GM12878 (cell line): Measurements from ENCODE around the gene RBM26. TPM values are rescaled to one million over a fixed set of nuclear protein-coding genes. Genes with fewer than 3 reads are reported as not detected.

Experiments used
- ATAC-seq: fragments of 200-7000 bp; cut with Tn5 transposase; 3 replicates; pipeline ENCODE4 v1.9.1; 2020; ENCODE audit warnings: mild to moderate bottlenecking, moderate library complexity
- BruUV-seq: library from RNA; stranded (reverse); fragments of 400-500 nt; replicated peaks from 2 replicates; lab custom pipeline; 2021; lab: Mats Ljungman, UMichigan
- CTCF ChIA-PET: fragments of 300-600 bp; sonication (Branson Sonifier 250); formaldehyde crosslinking; extraction: SDS; loops from one replicate; lab custom pipeline; 2021; ENCODE audit warnings: inconsistent platforms; lab: Yijun Ruan, JAX
- POLR2A ChIA-PET: fragments of 350-600 bp; formaldehyde crosslinking; extraction: SDS; loops from one replicate; lab custom pipeline; 2021; ENCODE audit warnings: inconsistent platforms; lab: Charles Lee
- RAD21 ChIA-PET: fragments of 300-600 bp; sonication (Branson Sonifier 250); formaldehyde crosslinking; loops from one replicate; lab custom pipeline; 2023; ENCODE audit warnings: antibody characterized with exemption; ENCODE audit not compliant: unreplicated experiment; lab: Charles Lee
- SMC1A ChIA-PET: fragments of 300-600 bp; sonication (Branson Sonifier 250); formaldehyde crosslinking; loops from one replicate; lab custom pipeline; 2023; ENCODE audit not compliant: unreplicated experiment, uncharacterized antibody; lab: Charles Lee
- DNase-seq: peaks from one replicate; pipeline ENCODE4 v3.0.0-alpha.2; 2011; ENCODE audit warnings: low read depth, low spot score
- FAIRE-seq: peaks from 3 replicates; lab custom pipeline; 2011; peaks lifted over from hg19 to GRCh38; lab: Jason Lieb, UNC
- H2AFZ ChIP-seq: 2 replicates; pipeline ENCODE4 v1.6.0; 2011; ENCODE audit warnings: low read depth, low read length, control low read depth; ENCODE audit not compliant: control insufficient read depth
- H3K27ac ChIP-seq: 2 replicates; pipeline ENCODE4 v1.5.1; 2011; ENCODE audit warnings: control low read depth; ENCODE audit not compliant: control insufficient read depth, insufficient read depth
- H3K27me3 ChIP-seq, 2 experiments: replicated peaks in 1 of 2; 2 replicates each; pipeline versions ENCODE4 v1.6.0 to v1.6.1; 2011; ENCODE audit warnings: low read length in 1 of 2; ENCODE audit not compliant: control insufficient read depth in 2 of 2, insufficient read depth in 2 of 2
- H3K36me3 ChIP-seq, 2 experiments: 2 replicates each; pipeline ENCODE4 v1.5.1; 2011; ENCODE audit warnings: low read length in 1 of 2; ENCODE audit not compliant: control insufficient read depth in 2 of 2, insufficient read depth in 2 of 2
- H3K4me1 ChIP-seq: 2 replicates; pipeline ENCODE4 v1.6.1; 2011; ENCODE audit warnings: mild to moderate bottlenecking, low read length, moderate library complexity, mixed read lengths; ENCODE audit not compliant: control insufficient read depth, insufficient read depth
- H3K4me2 ChIP-seq: 2 replicates; pipeline ENCODE4 v1.6.0; 2011; ENCODE audit warnings: control low read depth; ENCODE audit not compliant: control insufficient read depth, insufficient read depth
- H3K4me3 ChIP-seq: fragments of 200-600 bp; sonication (generic); 2 replicates; pipeline ENCODE4 v1.5.1; 2016
- H3K79me2 ChIP-seq: 2 replicates; pipeline ENCODE4 v1.6.0; 2011; ENCODE audit warnings: low read length; ENCODE audit not compliant: control insufficient read depth, insufficient read depth
- H3K9ac ChIP-seq: 2 replicates; pipeline ENCODE4 v1.8.0; 2011; ENCODE audit warnings: low read length, control low read depth, mixed read lengths; ENCODE audit not compliant: control insufficient read depth, insufficient read depth
- H3K9me3 ChIP-seq: replicated peaks from 3 replicates; pipeline ENCODE4 v1.5.1; 2011; ENCODE audit warnings: mild to moderate bottlenecking, low read length; ENCODE audit not compliant: control insufficient read depth, insufficient read depth
- H4K20me1 ChIP-seq: 2 replicates; pipeline ENCODE4 v1.6.0; 2011; ENCODE audit not compliant: control insufficient read depth, insufficient read depth
- ATF3 ChIP-seq: IDR thresholded peaks from 2 replicates; pipeline ENCODE4 v1.6.1; 2011; ENCODE audit warnings: low read depth, mild to moderate bottlenecking, low read length, moderate library complexity, borderline replicate concordance; ENCODE audit errors: extremely low read depth
- IRF5 ChIP-seq: fragments of 450-650 bp; IDR thresholded peaks from 2 replicates; pipeline ENCODE4 v1.6.1; 2017; ENCODE audit warnings: borderline replicate concordance
- JUNB ChIP-seq: IDR thresholded peaks from 2 replicates; pipeline ENCODE4 v1.6.1; 2016; ENCODE audit warnings: antibody characterized with exemption, mild to moderate bottlenecking
- NFIC ChIP-seq: IDR thresholded peaks from 2 replicates; pipeline ENCODE4 v1.6.1; 2012; ENCODE audit warnings: low read depth, mild to moderate bottlenecking, inconsistent platforms, low read length, moderate library complexity
- POLR2A ChIP-seq: IDR thresholded peaks from 2 replicates; pipeline ENCODE4 v1.6.1; 2011; ENCODE audit warnings: low read depth, mild to moderate bottlenecking, low read length
- POU2F2 ChIP-seq: IDR thresholded peaks from 3 replicates; pipeline ENCODE4 v1.6.1; 2011; ENCODE audit warnings: low read depth, mild to moderate bottlenecking, low read length, borderline replicate concordance
- USF2 ChIP-seq: IDR thresholded peaks from 2 replicates; pipeline ENCODE4 v1.6.1; 2011; ENCODE audit warnings: low read depth, low read length, improper control_type of control experiment, borderline replicate concordance
- ZNF687 ChIP-seq: fragments of 450-650 bp; IDR thresholded peaks from 2 replicates; pipeline ENCODE4 v1.6.1; 2017; ENCODE audit warnings: mild to moderate bottlenecking, moderate library complexity
- WGBS: methylation state at CpG from one replicate; pipeline ENCODE4 v1.1.6; 2016; ENCODE audit warnings: low lambda C conversion rate; ENCODE audit not compliant: insufficient replicate concordance, insufficient coverage; ENCODE audit errors: missing lambda C conversion rate; 5-methylcytosine and 5-hydroxymethylcytosine counted together
- in situ Hi-C: fragments of 300-500 bp; cut with MboI; formaldehyde crosslinking; loops from 9 replicates; pipeline ENCODE4 v1.14.3; 2018; ENCODE audit warnings: mixed read lengths
- intact Hi-C: fragments of 100-400 bp; cut with micrococcal nuclease; formaldehyde crosslinking; loops from one replicate; pipeline ENCODE4 v1.14.2; 2022; ENCODE audit not compliant: unreplicated experiment
- polyA plus RNA-seq, 11 experiments: library from polyadenylated mRNA; depleted of rRNA in 4 of 11; unstranded in 6 of 11; stranded (reverse) in 5 of 11; fragments of >200 nt; fragmentation: Nextera tagmentation in 4 of 11; fragmentation: Illumina TruSeq in 1 of 11; extraction: Ambion mirVana in 4 of 11; extraction: Trizol in 1 of 11; gene quantifications; 1 replicate in 1 of 11; 2 replicates in 10 of 11; pipeline versions ENCODE4 v1.2.1 to v1.2.3, GENCODE V29; 2011 to 2016; ENCODE audit warnings: inconsistent platforms in 2 of 11, missing spikeins in 2 of 11, low read depth in 1 of 11
- total RNA-seq, 4 experiments: library from RNA; depleted of rRNA in 3 of 4; stranded (reverse); fragments of >200 nt in 3 of 4; fragmentation: Illumina TruSeq in 1 of 4; extraction: Trizol in 1 of 4; gene quantifications; 2 replicates each; pipeline versions ENCODE4 v1.2.1 to v1.2.3, GENCODE V29; 2013 to 2021
- TF ChIP-seq, protein P1 (sequence below): IDR thresholded peaks from 2 replicates; pipeline ENCODE4 v1.6.1; 2011; ENCODE audit warnings: borderline replicate concordance, low read depth, mild to moderate bottlenecking, moderate library complexity, mixed read lengths, low read length; ENCODE audit not compliant: insufficient read depth; ENCODE audit errors: extremely low read length
- TF ChIP-seq, protein P2 (sequence below): fragments of 450-650 bp; IDR thresholded peaks from 2 replicates; pipeline ENCODE4 v1.6.1; 2017; ENCODE audit warnings: mild to moderate bottlenecking, low read depth, inconsistent platforms; ENCODE audit not compliant: poor library complexity, severe bottlenecking

RBM26 gene
- total and polyA plus RNA-seq, 10 of the 15 experiments (the other 5 are each of a cell fraction or from before 2014, with no cell fraction given) = 17.6 to 71.3 (median 38.9) TPM

GRCh38 chr13:79393564-79394249, 12.3 kb downstream of the RBM26 start:
- Histone ChIP-seq H3K4me2 (peak overlapping the region; percentile 62), H3K36me3 (peaks cover 2 to 11% of the 10 kb centered on the region in 2 experiments; a peak in 3 of 4 replicates), H3K4me1 (peaks cover 25% of the 10 kb centered on the region), H3K9me3 (peaks cover 12% of the 10 kb centered on the region; the same call in 2 of the 3 replicates), H3K9ac (peak overlapping the region; percentile 25), H3K4me3 (peak overlapping the region; percentile 32), H3K79me2 (peaks cover 92% of the 10 kb centered on the region), H2AFZ (peak overlapping the region; percentile 48), H3K27ac (peak overlapping the region; percentile 29), H3K27me3 (no peaks in the 10 kb centered on the region), H4K20me1 (peaks cover 6% of the 10 kb centered on the region)
- DNase-seq = no peak
- in situ Hi-C loops (loop anchor here (25.0 kb wide), 1 partner anchor 1681 kb away; no protein-coding TSS in a partner anchor), intact Hi-C loops (loop anchor here (5.0 kb wide), 1 partner anchor 396 kb away; no protein-coding TSS in a partner anchor)
- POLR2A ChIA-PET = interaction anchor here (1.8 to 1.9 kb wide), 2 partner anchors 9 to 12 kb away, joined by 6 to 7 read pairs; partner anchors contain the start of gene RBM26
- FAIRE-seq = peak; percentile 84
- CTCF ChIA-PET = interaction anchor here (1.0 to 4.0 kb wide), 8 partner anchors 9 to 148 kb away, joined by 3 to 48 read pairs (median 4); partner anchors contain the start of gene RBM26
- RAD21 ChIA-PET = interaction anchor here (0.7 to 2.7 kb wide), 8 partner anchors 9 to 1153 kb away, joined by 3 to 14 read pairs (median 4); no protein-coding TSS in a partner anchor
- BruUV-seq = TSS peak; percentile 5
- peak; percentile 84 for ATAC-seq
- WGBS = 12% methylated on average over 14 of the region's 14 CpGs
- SMC1A ChIA-PET = interaction anchor here (0.7 to 1.9 kb wide), 10 partner anchors 9 to 407 kb away, joined by 3 to 7 read pairs (median 4); no protein-coding TSS in a partner anchor
- TF ChIP-seq IRF5 (no peak), POU2F2 (0 out of 3 replicates have a peak, but pooled peaks have one; percentile 38), POLR2A (0 out of 2 replicates have a peak, but pooled peaks have one; percentile 25), NFIC (0 out of 2 replicates have a peak, but pooled peaks have one; percentile 26), JUNB (no peak), ATF3 (0 out of 2 replicates have a peak, but pooled peaks have one; percentile 28), ZNF687 (peak; percentile 39; the same call in 1 of the 2 replicates), USF2 (peak; percentile 65)
- TF ChIP-seq, protein P1, sequence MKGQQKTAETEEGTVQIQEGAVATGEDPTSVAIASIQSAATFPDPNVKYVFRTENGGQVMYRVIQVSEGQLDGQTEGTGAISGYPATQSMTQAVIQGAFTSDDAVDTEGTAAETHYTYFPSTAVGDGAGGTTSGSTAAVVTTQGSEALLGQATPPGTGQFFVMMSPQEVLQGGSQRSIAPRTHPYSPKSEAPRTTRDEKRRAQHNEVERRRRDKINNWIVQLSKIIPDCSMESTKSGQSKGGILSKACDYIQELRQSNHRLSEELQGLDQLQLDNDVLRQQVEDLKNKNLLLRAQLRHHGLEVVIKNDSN = peak; percentile 72
- TF ChIP-seq, protein P2, sequence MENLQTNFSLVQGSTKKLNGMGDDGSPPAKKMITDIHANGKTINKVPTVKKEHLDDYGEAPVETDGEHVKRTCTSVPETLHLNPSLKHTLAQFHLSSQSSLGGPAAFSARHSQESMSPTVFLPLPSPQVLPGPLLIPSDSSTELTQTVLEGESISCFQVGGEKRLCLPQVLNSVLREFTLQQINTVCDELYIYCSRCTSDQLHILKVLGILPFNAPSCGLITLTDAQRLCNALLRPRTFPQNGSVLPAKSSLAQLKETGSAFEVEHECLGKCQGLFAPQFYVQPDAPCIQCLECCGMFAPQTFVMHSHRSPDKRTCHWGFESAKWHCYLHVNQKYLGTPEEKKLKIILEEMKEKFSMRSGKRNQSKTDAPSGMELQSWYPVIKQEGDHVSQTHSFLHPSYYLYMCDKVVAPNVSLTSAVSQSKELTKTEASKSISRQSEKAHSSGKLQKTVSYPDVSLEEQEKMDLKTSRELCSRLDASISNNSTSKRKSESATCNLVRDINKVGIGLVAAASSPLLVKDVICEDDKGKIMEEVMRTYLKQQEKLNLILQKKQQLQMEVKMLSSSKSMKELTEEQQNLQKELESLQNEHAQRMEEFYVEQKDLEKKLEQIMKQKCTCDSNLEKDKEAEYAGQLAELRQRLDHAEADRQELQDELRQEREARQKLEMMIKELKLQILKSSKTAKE = peak; percentile 29
